GM19043 (cell line): Measurements from ENCODE around the gene HMCES.

Experiments used
- ATAC-seq: cut with Tn5 transposase; IDR thresholded peaks from one replicate; pipeline ENCODE4 v1.9.1; 2021; ENCODE audit warnings: low read depth; ENCODE audit not compliant: unreplicated experiment

Gene HMCES

GRCh38 chr3:129278439-129278965 is at the start of gene HMCES:
Gene HMCES (plus strand): TSS chr3:129278870. CDS start chr3:129279733, 863 bp downstream.
- peak; percentile 30 for ATAC-seq

GRCh38 chr3:129228891-129229585 is 49.6 kb upstream of the HMCES start:
- no peak for ATAC-seq

GRCh38 chr3:129230311-129231019 is 48.2 kb upstream of the HMCES start:
- ATAC-seq: no peak

- no peak for ATAC-seq
Observed at GRCh38 chr3:129231331-129232119, 47.1 kb upstream of the HMCES start.

GRCh38 chr3:129233538-129233937 is 45.1 kb upstream of the HMCES start:
- peak; percentile 93 for ATAC-seq

- ATAC-seq: no peak
Observed at GRCh38 chr3:129234441-129234840, 44.2 kb upstream of the HMCES start.

GRCh38 chr3:129235344-129235917 is 43.2 kb upstream of the HMCES start:
- ATAC-seq: no peak

- ATAC-seq: no peak
Observed at GRCh38 chr3:129238945-129239705, 39.5 kb upstream of the HMCES start.

GRCh38 chr3:129239991-129240390 is 38.7 kb upstream of the HMCES start:
- ATAC-seq: no peak

- no peak for ATAC-seq
Observed at GRCh38 chr3:129240436-129240835, 38.2 kb upstream of the HMCES start.

- ATAC-seq: no peak
Observed at GRCh38 chr3:129245141-129245540, 33.5 kb upstream of the HMCES start.

GRCh38 chr3:129245641-129246306 is 32.9 kb upstream of the HMCES start:
- ATAC-seq: peak; percentile 65

- no peak for ATAC-seq
Observed at GRCh38 chr3:129246636-129247035, 32.0 kb upstream of the HMCES start.

- no peak for ATAC-seq
Observed at GRCh38 chr3:129248286-129248979, 30.2 kb upstream of the HMCES start.

- ATAC-seq: peak; percentile 74
Observed at GRCh38 chr3:129249284-129250065, 29.2 kb upstream of the HMCES start, which contains the start of gene COPG1. Gene COPG1 (plus strand): TSS chr3:129249606. CDS start chr3:129249710, 104 bp downstream.

GRCh38 chr3:129252748-129253147 is 25.9 kb upstream of the HMCES start:
- ATAC-seq: no peak

GRCh38 chr3:129254536-129255230 is 24.0 kb upstream of the HMCES start:
- no peak for ATAC-seq
